ENCODE measurements around the gene ATP12A.

Gene ATP12A

GRCh38 chr13:24680258-24680920 is at the start of gene ATP12A:
Gene ATP12A, plus strand, starts transcription at chr13:24680408. Its CDS starts 336 bp downstream, at chr13:24680744.
- DNase-seq, result no peak

GRCh38 chr13:24630851-24631620 is 49.2 kb upstream of the ATP12A start:
- DNase-seq, result no peak

DNA sequence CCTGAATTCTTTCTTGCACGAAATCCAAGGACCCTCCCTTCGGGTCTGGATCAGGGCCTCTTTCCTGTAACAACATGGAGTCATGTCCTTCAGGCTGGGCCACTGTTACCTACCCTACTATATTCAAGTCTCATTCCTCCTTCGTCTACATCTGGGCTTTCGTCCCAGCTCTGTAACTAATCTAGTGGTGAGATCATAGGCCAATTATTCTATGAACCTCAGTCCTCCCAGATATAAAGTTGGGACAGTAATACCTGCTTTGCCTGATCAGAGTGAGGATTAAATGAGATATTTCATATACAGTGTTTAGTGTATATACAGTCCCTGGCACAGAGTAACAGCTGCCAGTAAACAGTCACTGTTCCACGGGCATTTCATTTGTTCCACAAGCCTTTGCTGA is 48.3 kb upstream of the ATP12A start:
- DNase-seq, result no peak

DNA sequence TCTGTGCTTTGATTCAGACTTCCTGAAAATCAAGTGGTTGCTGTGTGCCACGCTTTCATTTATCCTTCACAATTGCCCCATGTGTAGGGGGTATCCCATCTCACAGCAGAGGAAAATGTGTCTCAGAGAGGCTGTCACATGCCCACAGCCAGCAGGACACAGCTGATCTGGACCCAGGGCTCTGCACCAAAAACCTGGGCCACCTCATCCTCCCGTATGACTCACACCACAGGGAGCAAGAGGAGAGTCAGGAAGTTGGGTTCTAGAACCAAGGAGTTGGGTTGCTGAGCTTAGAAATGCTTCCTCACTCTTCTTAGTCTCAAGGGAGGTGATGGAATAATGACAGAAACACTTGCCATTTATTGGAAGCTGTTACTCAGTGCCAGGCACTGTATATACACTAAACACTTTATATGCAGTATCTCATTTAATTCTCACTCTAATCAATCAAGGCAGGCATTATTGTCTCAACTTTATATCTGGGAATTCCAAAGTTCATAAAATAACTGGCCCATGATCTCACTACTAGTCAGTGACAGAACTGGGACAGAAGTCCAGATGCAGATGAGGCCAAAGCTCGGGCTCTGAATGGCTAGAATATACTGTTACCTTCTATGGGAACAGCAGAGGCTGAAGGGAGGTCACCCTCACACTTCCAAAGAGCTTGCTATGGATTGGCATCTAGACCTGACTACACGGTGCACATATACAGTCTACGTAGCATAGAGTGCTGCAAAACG is 47.7 kb upstream of the ATP12A start:
- DNase-seq, result no peak

GRCh38 chr13:24636776-24637175 is 43.4 kb upstream of the ATP12A start:
- DNase-seq, result no peak

GRCh38 chr13:24638096-24638495 is 42.1 kb upstream of the ATP12A start:
- DNase-seq, result no peak

- DNase-seq, result no peak
Observed at GRCh38 chr13:24640752-24641151, 39.5 kb upstream of the ATP12A start.

GRCh38 chr13:24642219-24642618 is 38.0 kb upstream of the ATP12A start:
- no peak for DNase-seq

GRCh38 chr13:24644036-24644435 is 36.2 kb upstream of the ATP12A start:
- no peak for DNase-seq

DNA sequence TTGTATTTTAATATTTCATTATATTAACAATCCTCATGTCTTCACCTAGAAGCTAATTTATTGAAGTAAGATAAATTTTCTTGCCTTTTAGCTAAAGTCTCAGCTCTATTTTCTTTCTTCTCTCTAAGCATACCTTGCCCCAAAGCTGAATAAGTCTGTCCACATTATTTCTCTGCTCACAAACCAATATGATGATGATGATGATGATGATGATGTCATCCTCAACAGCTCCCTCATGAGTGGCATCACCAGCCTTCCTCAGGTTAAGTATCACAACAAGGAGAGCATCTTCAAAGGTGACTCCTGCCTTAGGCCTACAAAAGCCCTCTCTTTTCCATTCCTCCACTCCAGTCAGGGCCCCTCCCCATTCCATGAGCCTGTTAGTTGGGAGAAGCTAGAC is 31.9 kb upstream of the ATP12A start:
- no peak for DNase-seq

DNA sequence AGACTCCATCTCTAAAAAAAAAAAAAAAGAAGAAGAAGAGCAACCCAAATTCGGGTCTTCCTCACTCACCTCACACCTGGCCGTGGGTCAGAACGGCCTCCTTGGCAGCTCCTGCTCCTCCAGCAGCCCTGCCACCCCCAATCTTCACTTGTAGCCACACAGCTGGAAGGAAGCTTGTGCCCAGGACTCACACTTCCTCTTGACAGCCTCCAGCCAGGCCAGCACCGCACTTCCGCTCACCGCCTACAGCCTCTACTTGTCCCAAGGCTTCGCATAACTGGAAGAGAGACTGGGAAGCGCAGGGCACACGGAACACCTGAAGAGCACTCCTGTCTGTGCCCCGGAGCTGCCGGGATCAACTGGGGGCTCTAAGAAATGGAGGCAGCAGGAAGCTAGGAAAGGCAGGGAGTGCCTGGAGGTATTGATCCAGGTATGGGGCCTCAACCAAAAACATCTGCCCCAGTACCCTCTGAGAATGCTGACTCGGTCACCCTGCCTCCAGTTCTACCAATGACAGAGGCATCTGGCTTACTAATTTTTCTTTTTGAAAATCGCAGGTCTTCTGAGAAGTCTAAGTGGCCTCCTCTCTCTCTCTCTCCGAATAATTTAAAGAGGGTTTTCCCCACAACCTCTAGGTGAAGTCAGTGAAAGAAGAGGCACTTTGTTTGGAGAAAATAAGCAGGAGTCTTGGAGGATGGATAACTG is 31.1 kb upstream of the ATP12A start:
- no peak for DNase-seq

DNA sequence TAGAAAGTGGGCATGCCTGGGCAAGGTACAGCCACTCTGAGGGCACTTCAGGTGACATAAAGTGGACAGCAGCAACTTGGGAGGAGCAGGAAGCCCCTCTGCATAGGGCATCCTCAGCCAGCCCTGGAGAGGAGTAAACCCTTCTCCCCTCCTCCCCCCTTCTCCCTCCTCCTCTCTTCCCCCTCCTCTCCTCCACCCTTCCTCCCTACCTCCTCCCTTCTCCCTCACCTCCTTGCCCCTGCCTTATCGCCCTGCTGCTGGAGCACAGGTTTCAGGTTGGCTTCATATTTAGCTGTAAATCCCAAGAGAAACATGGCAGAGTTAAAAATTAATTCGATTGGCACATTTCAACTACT is 30.5 kb upstream of the ATP12A start:
- no peak for DNase-seq

GRCh38 chr13:24650161-24650560 is 30.0 kb upstream of the ATP12A start:
- DNase-seq, result no peak

GRCh38 chr13:24651718-24652345 is 28.4 kb upstream of the ATP12A start:
- no peak for DNase-seq

- DNase-seq, result no peak
Observed at GRCh38 chr13:24652359-24652758, 27.8 kb upstream of the ATP12A start.

GRCh38 chr13:24654741-24655140 is 25.5 kb upstream of the ATP12A start:
- DNase-seq, result no peak

DNA sequence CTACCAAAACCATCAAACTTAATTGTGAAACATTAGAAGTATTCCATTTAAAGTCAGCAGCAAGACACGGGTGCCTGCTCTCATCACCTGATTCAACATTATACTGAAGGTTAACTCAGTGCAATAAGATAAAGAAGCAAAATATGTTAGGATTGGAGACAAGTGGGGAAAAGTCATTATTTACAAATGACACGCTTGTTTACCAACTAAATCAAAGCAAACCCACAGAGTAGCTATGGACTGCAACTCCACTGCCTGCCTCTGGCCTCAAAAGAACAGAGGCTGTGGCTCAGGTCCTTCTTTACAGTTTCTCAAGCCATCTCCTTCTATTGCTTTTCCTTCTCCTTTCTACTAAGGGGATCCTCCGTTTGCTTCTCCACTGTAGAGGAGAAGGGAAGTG is 21.0 kb upstream of the ATP12A start:
- no peak for DNase-seq

DNA sequence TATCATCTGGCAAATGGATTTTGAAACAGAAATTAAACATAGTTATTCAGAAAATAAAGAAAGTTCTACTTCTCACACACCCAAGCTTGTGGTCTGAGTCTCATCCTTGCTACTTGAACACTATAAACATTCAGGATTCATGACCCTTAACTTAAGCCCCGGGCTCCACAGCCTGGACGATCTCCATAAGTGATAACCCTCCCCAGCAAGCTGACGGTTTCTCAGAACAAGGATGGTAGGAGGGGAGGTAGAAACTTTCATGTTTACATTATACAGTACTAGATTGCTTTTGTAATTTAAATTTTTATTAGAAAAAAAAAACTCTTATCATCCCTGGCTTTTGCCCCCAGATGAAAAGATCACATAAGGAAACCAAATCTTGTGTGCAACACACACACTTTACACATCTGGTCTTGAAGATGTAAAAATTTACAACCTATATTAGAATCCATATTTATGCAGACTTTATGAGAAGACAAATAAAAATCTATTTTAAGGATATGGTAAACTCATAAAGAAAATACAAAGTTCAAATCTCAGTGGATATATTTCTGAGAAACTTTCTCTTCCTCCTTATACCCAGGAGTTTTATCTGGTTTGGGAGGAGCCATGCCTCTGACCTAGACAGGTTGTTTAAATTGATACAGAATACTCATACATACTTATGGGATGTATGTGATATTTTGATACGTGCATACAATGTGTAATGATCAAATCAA is 20.0 kb upstream of the ATP12A start:
- DNase-seq, result no peak

GRCh38 chr13:24661713-24662112 is 18.5 kb upstream of the ATP12A start:
- DNase-seq, result no peak

GRCh38 chr13:24662195-24663088 is 17.8 kb upstream of the ATP12A start:
- no peak for DNase-seq

GRCh38 chr13:24663089-24663395 is 17.2 kb upstream of the ATP12A start:
- no peak for DNase-seq
